ENCODE data around the gene EMILIN2.

DNA sequence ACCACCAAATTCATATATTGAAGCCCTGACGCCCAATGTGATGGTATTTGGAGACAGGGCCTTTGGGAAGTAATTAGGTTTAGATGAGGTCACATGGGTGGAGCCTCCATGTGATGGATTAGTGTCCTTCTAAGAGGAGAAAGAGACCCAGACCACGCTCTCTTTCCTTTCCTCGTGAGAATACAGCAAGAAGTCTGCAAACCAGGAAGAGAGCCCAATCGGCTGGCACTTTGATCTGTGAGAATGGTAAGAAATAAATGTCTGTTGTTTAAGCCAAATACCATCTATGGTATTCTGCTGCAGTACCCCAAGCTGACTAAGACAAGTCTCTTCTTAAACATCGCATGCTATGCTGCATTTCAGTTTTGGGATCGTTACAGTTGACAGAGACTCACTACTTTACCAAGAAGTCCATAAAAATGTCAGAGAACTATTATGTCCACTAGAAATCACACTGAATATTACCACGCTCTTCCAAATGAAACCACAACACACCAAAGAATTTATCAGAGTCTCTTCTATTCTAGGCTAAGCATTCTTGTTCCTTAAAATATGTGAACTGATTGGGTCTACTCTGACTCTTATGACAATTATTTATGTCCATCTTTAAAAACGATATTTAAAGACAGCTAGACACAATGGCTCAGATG lies 117.7 kb downstream of the EMILIN2 start:
- TF ChIP-seq, protein P1, sequence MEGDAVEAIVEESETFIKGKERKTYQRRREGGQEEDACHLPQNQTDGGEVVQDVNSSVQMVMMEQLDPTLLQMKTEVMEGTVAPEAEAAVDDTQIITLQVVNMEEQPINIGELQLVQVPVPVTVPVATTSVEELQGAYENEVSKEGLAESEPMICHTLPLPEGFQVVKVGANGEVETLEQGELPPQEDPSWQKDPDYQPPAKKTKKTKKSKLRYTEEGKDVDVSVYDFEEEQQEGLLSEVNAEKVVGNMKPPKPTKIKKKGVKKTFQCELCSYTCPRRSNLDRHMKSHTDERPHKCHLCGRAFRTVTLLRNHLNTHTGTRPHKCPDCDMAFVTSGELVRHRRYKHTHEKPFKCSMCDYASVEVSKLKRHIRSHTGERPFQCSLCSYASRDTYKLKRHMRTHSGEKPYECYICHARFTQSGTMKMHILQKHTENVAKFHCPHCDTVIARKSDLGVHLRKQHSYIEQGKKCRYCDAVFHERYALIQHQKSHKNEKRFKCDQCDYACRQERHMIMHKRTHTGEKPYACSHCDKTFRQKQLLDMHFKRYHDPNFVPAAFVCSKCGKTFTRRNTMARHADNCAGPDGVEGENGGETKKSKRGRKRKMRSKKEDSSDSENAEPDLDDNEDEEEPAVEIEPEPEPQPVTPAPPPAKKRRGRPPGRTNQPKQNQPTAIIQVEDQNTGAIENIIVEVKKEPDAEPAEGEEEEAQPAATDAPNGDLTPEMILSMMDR (IDR thresholded peaks at IDR 0.05; ENCODE audit: insufficient read depth, low read length): no peak
- TF ChIP-seq, protein P2, sequence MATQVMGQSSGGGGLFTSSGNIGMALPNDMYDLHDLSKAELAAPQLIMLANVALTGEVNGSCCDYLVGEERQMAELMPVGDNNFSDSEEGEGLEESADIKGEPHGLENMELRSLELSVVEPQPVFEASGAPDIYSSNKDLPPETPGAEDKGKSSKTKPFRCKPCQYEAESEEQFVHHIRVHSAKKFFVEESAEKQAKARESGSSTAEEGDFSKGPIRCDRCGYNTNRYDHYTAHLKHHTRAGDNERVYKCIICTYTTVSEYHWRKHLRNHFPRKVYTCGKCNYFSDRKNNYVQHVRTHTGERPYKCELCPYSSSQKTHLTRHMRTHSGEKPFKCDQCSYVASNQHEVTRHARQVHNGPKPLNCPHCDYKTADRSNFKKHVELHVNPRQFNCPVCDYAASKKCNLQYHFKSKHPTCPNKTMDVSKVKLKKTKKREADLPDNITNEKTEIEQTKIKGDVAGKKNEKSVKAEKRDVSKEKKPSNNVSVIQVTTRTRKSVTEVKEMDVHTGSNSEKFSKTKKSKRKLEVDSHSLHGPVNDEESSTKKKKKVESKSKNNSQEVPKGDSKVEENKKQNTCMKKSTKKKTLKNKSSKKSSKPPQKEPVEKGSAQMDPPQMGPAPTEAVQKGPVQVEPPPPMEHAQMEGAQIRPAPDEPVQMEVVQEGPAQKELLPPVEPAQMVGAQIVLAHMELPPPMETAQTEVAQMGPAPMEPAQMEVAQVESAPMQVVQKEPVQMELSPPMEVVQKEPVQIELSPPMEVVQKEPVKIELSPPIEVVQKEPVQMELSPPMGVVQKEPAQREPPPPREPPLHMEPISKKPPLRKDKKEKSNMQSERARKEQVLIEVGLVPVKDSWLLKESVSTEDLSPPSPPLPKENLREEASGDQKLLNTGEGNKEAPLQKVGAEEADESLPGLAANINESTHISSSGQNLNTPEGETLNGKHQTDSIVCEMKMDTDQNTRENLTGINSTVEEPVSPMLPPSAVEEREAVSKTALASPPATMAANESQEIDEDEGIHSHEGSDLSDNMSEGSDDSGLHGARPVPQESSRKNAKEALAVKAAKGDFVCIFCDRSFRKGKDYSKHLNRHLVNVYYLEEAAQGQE (IDR thresholded peaks at IDR 0.05; ENCODE audit: insufficient replicate concordance, low read depth): no peak
- TF ChIP-seq POLR2AphosphoS5 (IDR thresholded peaks at IDR 0.05; ENCODE audit: low read depth) (no peak), SPI1 (IDR thresholded peaks at IDR 0.05; ENCODE audit: borderline replicate concordance, low read depth) (no peak), GABPA (IDR thresholded peaks at IDR 0.05; ENCODE audit: low read depth) (no peak)

Data from HL-60 (cell line).